ENCODE results near the gene PRIM2.

DNA sequence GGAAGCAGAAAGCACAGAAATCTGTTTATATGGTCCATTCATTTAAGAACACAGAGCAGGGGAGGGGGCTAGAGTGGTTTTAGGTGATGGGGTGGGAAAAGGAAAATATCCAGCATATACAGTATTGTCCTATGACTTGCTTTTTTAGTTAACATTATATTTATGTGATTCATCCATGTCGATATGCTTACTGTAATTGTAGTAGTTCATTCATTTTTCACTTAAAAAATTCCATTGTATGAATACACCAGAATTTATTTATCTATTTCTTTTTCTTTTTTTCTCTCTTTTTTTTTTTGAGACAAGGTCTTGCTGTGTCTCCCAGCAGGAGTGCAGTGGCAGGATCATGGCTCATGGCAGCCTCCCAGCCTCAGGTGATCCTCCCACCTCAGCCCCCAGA lies 9.6 kb upstream of the PRIM2 start:
- TF ChIP-seq, protein P1, sequence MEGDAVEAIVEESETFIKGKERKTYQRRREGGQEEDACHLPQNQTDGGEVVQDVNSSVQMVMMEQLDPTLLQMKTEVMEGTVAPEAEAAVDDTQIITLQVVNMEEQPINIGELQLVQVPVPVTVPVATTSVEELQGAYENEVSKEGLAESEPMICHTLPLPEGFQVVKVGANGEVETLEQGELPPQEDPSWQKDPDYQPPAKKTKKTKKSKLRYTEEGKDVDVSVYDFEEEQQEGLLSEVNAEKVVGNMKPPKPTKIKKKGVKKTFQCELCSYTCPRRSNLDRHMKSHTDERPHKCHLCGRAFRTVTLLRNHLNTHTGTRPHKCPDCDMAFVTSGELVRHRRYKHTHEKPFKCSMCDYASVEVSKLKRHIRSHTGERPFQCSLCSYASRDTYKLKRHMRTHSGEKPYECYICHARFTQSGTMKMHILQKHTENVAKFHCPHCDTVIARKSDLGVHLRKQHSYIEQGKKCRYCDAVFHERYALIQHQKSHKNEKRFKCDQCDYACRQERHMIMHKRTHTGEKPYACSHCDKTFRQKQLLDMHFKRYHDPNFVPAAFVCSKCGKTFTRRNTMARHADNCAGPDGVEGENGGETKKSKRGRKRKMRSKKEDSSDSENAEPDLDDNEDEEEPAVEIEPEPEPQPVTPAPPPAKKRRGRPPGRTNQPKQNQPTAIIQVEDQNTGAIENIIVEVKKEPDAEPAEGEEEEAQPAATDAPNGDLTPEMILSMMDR (IDR thresholded peaks at IDR 0.05), result no peak
- no peak for TF ChIP-seq ZFX (IDR thresholded peaks at IDR 0.05; ENCODE audit: borderline replicate concordance)

Measured in 22Rv1 (cell line).